Astrocyte (in vitro differentiated cells and primary cell): Measurements from ENCODE around the gene CCDC34. TPM values are rescaled to one million over a fixed set of nuclear protein-coding genes. Genes with fewer than 3 reads are reported as not detected.

Experiments
- DNase-seq: peaks from one replicate; pipeline ENCODE4 v3.0.0-alpha.2; 2010; ENCODE audit warnings: low read depth
- FAIRE-seq: peaks from 2 replicates; lab custom pipeline; 2011; peaks lifted over from hg19 to GRCh38; lab: Jason Lieb, UNC
- H2AFZ ChIP-seq: 2 replicates; pipeline ENCODE4 v1.6.0; 2012; ENCODE audit warnings: low read depth, low read length, inconsistent platforms
- H3K27ac ChIP-seq: 2 replicates; pipeline ENCODE4 v1.5.1; 2011; ENCODE audit warnings: low read depth, low read length, inconsistent platforms
- H3K27me3 ChIP-seq: 2 replicates; pipeline ENCODE4 v1.6.0; 2011; ENCODE audit warnings: low read length, inconsistent platforms; ENCODE audit not compliant: insufficient read depth
- H3K36me3 ChIP-seq: 2 replicates; pipeline ENCODE4 v1.5.1; 2011; ENCODE audit warnings: low read length, inconsistent platforms; ENCODE audit not compliant: insufficient read depth
- H3K4me1 ChIP-seq: 2 replicates; pipeline ENCODE4 v1.5.1; 2011; ENCODE audit warnings: low read length, inconsistent platforms; ENCODE audit not compliant: insufficient read depth
- H3K4me2 ChIP-seq: 2 replicates; pipeline ENCODE4 v1.6.0; 2012; ENCODE audit warnings: low read length, inconsistent platforms
- H3K4me3 ChIP-seq: 2 replicates; pipeline ENCODE4 v1.5.1; 2011; ENCODE audit warnings: low read depth, mild to moderate bottlenecking, low read length, inconsistent platforms; ENCODE audit not compliant: insufficient read depth
- H3K79me2 ChIP-seq: 2 replicates; pipeline ENCODE4 v1.6.0; 2012; ENCODE audit warnings: mild to moderate bottlenecking, low read length, inconsistent platforms; ENCODE audit not compliant: insufficient read depth
- H3K9ac ChIP-seq: 2 replicates; pipeline ENCODE4 v1.6.0; 2012; ENCODE audit warnings: mild to moderate bottlenecking, low read length, inconsistent platforms
- H3K9me3 ChIP-seq: 2 replicates; pipeline ENCODE4 v1.5.1; 2012; ENCODE audit warnings: low read depth, mild to moderate bottlenecking, low read length, inconsistent platforms; ENCODE audit not compliant: insufficient read depth
- H4K20me1 ChIP-seq: 2 replicates; pipeline ENCODE4 v1.6.0; 2012; ENCODE audit warnings: low read length, inconsistent platforms; ENCODE audit not compliant: insufficient read depth
- H3K27ac Mint-ChIP-seq: one replicate; pipeline ENCODE4 v1.8.0; 2021; ENCODE audit warnings: mild to moderate bottlenecking, mixed read lengths; ENCODE audit not compliant: unreplicated experiment
- H3K27me3 Mint-ChIP-seq: one replicate; pipeline ENCODE4 v1.8.0; 2021; ENCODE audit warnings: low read depth, mixed read lengths; ENCODE audit not compliant: unreplicated experiment
- H3K36me3 Mint-ChIP-seq: one replicate; pipeline ENCODE4 v1.8.0; 2021; ENCODE audit warnings: low read depth, mixed read lengths; ENCODE audit not compliant: unreplicated experiment
- H3K4me1 Mint-ChIP-seq: one replicate; pipeline ENCODE4 v1.8.0; 2021; ENCODE audit warnings: low read depth, mixed read lengths; ENCODE audit not compliant: unreplicated experiment
- H3K4me3 Mint-ChIP-seq: one replicate; pipeline ENCODE4 v1.8.0; 2021; ENCODE audit warnings: mild to moderate bottlenecking, moderate library complexity, mixed read lengths; ENCODE audit not compliant: unreplicated experiment
- H3K9me3 Mint-ChIP-seq: one replicate; pipeline ENCODE4 v1.8.0; 2021; ENCODE audit warnings: mild to moderate bottlenecking, mixed read lengths; ENCODE audit not compliant: unreplicated experiment
- EZH2 ChIP-seq: IDR thresholded peaks from 2 replicates; pipeline ENCODE4 v1.6.1; 2012; ENCODE audit warnings: mild to moderate bottlenecking, low read length, inconsistent platforms; ENCODE audit not compliant: insufficient read depth
- total RNA-seq: library from RNA; stranded (reverse); gene quantifications from 2 replicates; pipeline ENCODE4 v1.2.1, GENCODE V29; 2021
- TF ChIP-seq, protein P1 (sequence below): IDR thresholded peaks from 2 replicates; pipeline ENCODE4 v1.5.1; 2011; ENCODE audit warnings: low read depth, mild to moderate bottlenecking, inconsistent platforms, low read length, moderate library complexity; ENCODE audit not compliant: insufficient read depth

Gene CCDC34
- total RNA-seq, 1 donor from 2014 or later: 12.8 TPM

DNA sequence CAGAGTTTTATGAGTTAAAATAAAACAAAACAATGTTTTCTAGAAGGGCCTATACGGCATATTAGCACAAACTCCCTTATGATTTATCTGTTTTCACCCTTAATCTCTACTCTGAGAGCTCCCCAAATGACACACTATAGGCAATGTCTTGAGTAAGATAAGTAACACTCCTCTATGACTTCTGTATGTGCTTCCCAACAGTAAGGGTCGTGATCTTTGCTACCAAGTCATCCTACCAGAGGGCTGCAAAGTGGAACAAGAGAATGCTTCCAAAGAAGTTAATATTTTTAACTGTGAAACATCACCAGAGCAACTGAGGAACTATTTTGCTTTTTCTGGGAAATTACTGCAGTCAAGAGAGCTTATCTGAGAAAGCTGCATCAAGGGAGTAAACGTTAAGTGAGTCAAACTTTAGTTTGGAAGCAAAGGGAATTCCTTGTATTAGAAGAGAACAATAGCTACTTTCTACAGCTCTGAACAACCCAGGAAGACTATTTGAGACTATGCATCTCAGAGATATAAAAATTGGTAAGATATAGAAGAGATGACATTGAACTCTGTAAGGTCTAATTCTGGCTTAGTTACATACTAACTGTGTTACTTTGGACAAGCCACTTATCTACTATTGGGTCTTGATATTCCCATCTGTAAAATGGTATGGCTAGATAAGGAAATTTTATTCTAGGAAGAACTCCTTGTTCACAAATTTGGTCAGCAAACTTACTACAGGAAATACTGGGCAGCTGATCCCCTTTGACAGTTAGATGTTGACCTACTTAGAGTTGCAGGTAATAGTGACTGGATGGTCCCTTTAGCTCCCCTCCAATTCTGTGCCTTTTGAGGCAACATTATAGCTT, 43.7 kb upstream of the CCDC34 start:
- no peak overlapping the region for H3K9ac ChIP-seq
- H3K27ac Mint-ChIP-seq: no peak overlapping the region
- no peak overlapping the region for H2AFZ ChIP-seq
- H3K9me3 Mint-ChIP-seq: no peaks in the 10 kb centered on the region
- no peaks in the 10 kb centered on the region for H3K36me3 Mint-ChIP-seq
- peaks cover 13% of the 10 kb centered on the region for H3K79me2 ChIP-seq
- H4K20me1 ChIP-seq: peaks cover 25% of the 10 kb centered on the region
- H3K27me3 ChIP-seq: no peaks in the 10 kb centered on the region
- FAIRE-seq (no peak), DNase-seq (no peak)
- H3K4me1 ChIP-seq: no peaks in the 10 kb centered on the region
- H3K4me2 ChIP-seq: no peak overlapping the region
- H3K36me3 ChIP-seq: peaks cover 2% of the 10 kb centered on the region
- no peak overlapping the region for H3K4me3 ChIP-seq
- H3K4me3 Mint-ChIP-seq: no peak overlapping the region
- H3K9me3 ChIP-seq: no peaks in the 10 kb centered on the region
- no peak overlapping the region for H3K27ac ChIP-seq
- no peaks in the 10 kb centered on the region for H3K27me3 Mint-ChIP-seq
- H3K4me1 Mint-ChIP-seq: peaks cover 10% of the 10 kb centered on the region
- no peak for TF ChIP-seq EZH2
- TF ChIP-seq, protein P1, sequence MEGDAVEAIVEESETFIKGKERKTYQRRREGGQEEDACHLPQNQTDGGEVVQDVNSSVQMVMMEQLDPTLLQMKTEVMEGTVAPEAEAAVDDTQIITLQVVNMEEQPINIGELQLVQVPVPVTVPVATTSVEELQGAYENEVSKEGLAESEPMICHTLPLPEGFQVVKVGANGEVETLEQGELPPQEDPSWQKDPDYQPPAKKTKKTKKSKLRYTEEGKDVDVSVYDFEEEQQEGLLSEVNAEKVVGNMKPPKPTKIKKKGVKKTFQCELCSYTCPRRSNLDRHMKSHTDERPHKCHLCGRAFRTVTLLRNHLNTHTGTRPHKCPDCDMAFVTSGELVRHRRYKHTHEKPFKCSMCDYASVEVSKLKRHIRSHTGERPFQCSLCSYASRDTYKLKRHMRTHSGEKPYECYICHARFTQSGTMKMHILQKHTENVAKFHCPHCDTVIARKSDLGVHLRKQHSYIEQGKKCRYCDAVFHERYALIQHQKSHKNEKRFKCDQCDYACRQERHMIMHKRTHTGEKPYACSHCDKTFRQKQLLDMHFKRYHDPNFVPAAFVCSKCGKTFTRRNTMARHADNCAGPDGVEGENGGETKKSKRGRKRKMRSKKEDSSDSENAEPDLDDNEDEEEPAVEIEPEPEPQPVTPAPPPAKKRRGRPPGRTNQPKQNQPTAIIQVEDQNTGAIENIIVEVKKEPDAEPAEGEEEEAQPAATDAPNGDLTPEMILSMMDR: no peak

DNA sequence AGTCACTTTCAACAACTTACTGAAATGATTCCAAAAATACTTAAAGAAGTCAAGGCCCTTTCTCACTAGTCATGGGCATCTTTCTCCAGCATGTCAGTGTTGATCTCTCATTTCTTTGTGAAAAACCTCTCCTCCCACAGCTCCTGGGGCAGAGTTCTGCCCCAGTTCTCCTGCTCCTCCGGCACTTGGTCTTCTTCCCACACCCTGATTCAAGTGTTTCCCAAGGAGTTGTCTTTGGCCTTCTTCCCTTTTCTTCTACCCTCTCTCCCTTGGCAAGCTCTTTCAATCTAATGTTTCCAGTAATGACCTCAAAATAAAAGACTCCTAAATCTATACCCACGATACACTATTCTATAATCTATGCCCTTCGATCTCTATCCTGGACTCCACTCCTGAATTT, 42.1 kb upstream of the CCDC34 start:
- Histone ChIP-seq H4K20me1 (peaks cover 30% of the 10 kb centered on the region), H3K79me2 (peaks cover 17% of the 10 kb centered on the region), H3K4me2 (no peak overlapping the region), H3K9me3 (no peaks in the 10 kb centered on the region), H3K27me3 (no peaks in the 10 kb centered on the region), H2AFZ (no peak overlapping the region), H3K27ac (no peak overlapping the region), H3K36me3 (peaks cover 2% of the 10 kb centered on the region), H3K9ac (no peak overlapping the region), H3K4me1 (no peaks in the 10 kb centered on the region), H3K4me3 (no peak overlapping the region)
- Mint-ChIP-seq H3K4me1 (peaks cover 13% of the 10 kb centered on the region), H3K4me3 (no peak overlapping the region), H3K27me3 (no peaks in the 10 kb centered on the region), H3K36me3 (no peaks in the 10 kb centered on the region), H3K9me3 (no peaks in the 10 kb centered on the region), H3K27ac (no peak overlapping the region)
- FAIRE-seq (no peak), DNase-seq (no peak)
- TF ChIP-seq EZH2: no peak
- TF ChIP-seq, protein P1: no peak

DNA sequence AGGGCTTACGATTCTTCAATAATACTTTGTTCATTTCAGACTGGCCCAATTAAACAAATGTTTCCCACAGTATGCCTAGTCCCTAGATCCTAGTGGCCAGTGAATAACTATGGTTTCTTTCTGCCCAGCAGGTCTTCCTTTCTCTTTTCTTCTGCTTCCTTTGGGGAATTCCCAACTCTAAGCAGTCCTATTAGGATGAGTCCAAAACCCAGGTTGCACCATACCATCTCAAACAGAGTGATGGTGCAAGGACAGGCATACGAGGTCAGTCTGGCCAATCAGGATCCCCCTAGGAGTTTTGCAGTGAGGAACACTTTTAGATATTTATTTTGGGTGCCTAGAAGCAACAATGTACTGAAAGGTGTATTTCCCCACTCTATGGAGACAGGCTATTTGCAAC, 41.4 kb upstream of the CCDC34 start:
- Histone ChIP-seq H3K4me1 (no peaks in the 10 kb centered on the region), H3K36me3 (peaks cover 2% of the 10 kb centered on the region), H3K79me2 (peaks cover 14% of the 10 kb centered on the region), H3K9me3 (no peaks in the 10 kb centered on the region), H3K4me3 (no peak overlapping the region), H2AFZ (no peak overlapping the region), H3K9ac (no peak overlapping the region), H3K4me2 (no peak overlapping the region), H3K27me3 (no peaks in the 10 kb centered on the region), H3K27ac (no peak overlapping the region), H4K20me1 (peaks cover 30% of the 10 kb centered on the region)
- Mint-ChIP-seq H3K9me3 (no peaks in the 10 kb centered on the region), H3K4me1 (peaks cover 13% of the 10 kb centered on the region), H3K27me3 (no peaks in the 10 kb centered on the region), H3K27ac (no peak overlapping the region), H3K4me3 (no peak overlapping the region), H3K36me3 (no peaks in the 10 kb centered on the region)
- TF ChIP-seq, protein P1: no peak
- no peak for TF ChIP-seq EZH2
- DNase-seq (no peak), FAIRE-seq (no peak)
